Measurements from ENCODE around the gene SMIM23.
"Not testable (repeated sequence)": the region's sequence is repeated elsewhere in the genome, so short reads cannot be mapped to it uniquely, and the experiment has no call there.

Gene SMIM23

DNA sequence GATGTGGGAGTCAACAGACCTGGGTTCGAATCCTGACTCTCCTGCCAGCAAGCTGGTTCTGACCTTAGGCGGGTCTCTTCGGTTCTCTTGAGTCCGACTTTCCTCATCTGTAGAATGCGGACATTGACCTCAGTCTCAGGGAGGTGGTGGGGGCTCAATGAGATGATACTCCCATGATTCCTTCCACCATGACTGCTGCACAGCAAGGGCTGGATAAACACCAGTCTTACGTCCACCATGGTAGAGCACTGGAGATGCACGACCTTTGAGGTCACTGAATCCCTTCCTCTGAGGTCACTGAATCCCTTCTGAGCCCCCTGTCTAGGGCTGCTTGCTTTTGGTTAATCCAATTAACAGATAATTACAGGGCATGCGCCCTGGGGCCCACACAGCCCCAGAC is 12.5 kb upstream of the SMIM23 start:
- DNase-seq = no peak

- DNase-seq = no peak
Measured at GRCh38 chr5:171774418-171774817, 11.2 kb upstream of the SMIM23 start.

GRCh38 chr5:171776213-171776612 is 9.4 kb upstream of the SMIM23 start:
- no peak for DNase-seq

- no peak for DNase-seq
Measured at GRCh38 chr5:171776770-171777759, 8.6 kb upstream of the SMIM23 start.

- not testable (repeated sequence) for DNase-seq
Measured at GRCh38 chr5:171781744-171782143, 3.9 kb upstream of the SMIM23 start.

DNA sequence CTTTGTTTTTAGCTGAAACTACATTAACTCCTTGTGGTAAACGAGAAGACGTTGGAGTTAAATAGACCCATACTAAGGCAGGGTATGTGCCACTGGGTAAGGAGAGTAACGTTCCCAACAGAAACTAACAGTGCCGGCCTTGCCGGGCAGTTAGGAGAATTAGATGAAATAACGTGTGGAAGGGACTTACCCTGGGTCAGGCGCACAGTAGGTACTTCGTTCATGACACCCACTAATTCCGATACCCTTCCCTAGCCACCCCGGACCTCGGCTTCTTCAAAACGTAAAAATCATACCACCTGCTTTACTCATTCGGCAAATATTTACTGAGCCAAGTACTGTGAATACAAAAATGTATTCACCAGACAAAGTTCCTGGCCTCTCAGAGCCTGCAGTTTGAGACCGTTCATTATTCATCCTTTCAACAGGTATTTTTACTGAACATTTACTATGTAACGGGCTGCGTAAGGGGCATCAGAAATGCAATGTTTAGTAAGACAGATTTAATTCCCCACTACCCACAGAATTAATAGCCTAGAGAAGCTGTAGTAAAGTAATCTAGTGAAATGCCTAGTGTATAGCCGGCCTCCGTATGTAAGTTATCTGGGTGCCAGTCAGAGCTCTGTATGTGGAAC is 3.2 kb upstream of the SMIM23 start:
- DNase-seq = no peak

- no peak for DNase-seq
Measured at GRCh38 chr5:171783051-171783450, 2.6 kb upstream of the SMIM23 start.

GRCh38 chr5:171789353-171789752 is 3.7 kb downstream of the SMIM23 start:
- no peak for DNase-seq

DNA sequence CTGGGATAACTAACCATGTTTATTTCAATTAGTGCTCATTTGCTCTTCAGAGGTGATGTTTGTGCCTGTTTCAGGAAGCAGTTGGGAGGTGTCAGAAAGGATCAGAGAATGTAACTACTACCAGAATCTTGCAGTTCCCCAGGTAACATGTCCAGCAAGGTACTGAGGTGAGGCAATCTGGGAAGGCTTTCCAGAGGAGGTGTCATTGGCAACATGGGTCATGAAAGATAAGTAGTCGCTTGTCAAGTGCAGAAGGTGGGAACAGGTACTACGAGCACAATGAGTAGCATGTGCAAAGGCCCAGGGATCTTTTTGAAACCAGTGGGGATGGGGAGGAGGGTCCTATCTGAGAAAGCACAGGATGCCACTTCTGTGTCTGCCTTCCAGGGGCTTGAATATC is 4.8 kb downstream of the SMIM23 start:
- no peak for DNase-seq

GRCh38 chr5:171794470-171794960 is 8.9 kb downstream of the SMIM23 start:
- DNase-seq = no peak

DNA sequence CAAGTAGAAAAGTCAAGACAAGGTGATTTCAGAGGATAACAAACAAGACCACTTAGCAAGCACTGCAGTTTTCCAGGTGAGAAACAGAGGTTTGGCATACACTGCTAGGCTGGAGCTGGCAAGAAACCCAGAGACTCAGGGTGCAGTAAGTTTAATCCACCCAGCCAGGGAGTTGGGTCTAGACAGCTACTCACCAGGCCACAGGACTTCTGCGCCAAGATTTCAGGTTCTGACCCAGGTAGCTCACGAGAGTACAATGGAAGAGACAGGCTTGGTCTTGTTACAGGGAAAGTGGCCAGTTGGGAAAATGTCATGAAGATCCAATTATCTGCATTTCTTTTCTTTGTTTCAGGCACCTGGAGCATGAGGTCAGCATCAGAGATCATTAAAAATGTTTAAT is 9.8 kb downstream of the SMIM23 start:
- no peak for DNase-seq

DNA sequence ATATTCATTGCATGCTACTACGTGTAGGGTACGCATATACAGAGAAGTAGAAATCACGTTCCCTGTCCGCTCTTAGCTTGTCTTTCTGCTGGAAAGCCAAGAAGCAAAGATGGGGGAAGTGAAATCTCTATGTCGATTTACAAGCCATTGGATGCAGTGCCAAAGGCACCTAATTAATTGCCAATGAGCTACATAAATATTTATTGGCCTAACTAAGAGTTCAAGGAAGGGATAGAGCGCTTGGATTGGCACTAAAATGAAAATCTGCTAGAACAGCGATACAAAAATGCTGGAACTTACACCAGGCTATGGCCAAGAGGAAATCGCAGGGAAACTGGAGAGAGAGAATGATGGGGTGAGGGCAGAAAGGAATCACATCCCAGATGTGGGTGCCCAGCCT is 10.8 kb downstream of the SMIM23 start:
- DNase-seq = no peak

- no peak for DNase-seq
Measured at GRCh38 chr5:171797543-171797942, 11.9 kb downstream of the SMIM23 start.

DNA sequence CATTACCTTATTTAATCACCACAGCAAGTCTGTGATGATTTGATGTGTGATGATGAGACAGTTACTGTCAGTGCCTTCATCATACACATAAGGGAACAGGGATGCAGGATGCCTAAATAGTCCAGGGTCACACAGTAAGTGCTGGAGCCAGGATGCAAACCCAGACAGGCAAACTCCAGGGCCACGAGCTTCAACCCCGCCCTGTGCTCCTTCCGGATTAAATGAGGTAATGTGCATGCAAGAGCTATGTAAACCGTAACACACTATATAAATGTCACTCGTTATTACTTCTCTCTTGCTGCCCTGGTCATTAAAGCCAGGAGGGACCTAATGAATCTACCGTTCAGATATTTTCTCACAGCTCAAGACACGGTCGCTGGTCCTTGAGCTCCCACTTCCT is 12.8 kb downstream of the SMIM23 start:
- DNase-seq = no peak

GRCh38 chr5:171801839-171802238 is 16.2 kb downstream of the SMIM23 start:
- no peak for DNase-seq

GRCh38 chr5:171805746-171806145 is 20.1 kb downstream of the SMIM23 start:
- DNase-seq = no peak

DNA sequence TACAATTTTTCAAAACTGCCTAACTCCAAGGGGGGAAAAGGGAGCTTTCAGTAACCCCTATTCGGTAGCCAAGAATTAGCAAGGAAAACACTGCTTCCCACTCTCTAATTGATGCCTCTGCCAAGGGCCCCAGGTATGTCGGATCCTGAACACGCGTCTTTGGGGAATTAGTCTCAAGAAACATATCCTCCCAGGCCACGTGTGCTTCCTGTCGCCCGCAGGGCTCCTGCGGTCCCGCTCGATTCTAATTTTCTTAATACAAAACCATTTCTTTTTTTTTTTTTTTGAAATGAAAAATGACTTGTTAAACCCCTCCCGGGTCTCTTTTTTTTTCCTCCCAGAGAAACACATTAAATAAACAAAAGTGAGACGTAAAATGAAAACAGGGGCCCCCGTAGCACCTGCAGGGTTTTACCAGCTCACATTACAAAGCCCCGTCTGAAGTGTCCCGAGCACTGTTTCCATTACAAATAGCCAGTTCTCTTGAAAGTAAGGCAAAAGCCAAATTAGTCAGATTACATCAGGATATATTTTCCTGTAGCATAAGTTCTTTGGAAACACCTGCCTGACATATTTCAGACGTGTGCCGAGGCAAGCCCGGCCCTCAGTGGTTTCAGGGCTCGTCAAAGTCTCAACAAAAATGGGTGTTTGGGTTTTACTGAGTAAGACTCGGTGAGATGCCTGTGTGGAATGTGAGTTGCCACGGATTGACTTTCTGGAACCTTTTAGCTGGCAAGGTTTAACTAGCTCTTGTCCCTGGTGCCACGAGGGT is 21.5 kb downstream of the SMIM23 start:
- no peak for DNase-seq

- DNase-seq = no peak
Measured at GRCh38 chr5:171808453-171808852, 22.8 kb downstream of the SMIM23 start.

DNA sequence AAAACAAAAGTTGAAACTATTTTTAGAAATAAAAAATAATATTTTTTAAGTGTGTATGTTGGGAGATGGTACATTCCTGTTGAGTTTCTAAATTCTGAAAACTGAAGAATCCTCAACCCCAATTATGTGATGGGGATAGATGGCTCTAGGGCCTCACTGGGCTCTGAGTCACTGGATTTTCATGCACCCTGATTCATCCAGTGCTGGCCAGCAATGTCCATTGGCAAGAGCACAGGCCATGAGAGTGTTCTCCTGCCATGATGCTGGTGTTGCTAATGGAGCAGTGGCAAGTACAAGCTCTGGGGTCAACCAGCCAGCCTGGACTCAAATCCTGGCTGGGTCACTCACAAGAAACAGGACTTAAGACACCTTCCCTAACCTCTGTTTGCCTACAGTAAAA is 23.3 kb downstream of the SMIM23 start:
- DNase-seq = no peak

DNA sequence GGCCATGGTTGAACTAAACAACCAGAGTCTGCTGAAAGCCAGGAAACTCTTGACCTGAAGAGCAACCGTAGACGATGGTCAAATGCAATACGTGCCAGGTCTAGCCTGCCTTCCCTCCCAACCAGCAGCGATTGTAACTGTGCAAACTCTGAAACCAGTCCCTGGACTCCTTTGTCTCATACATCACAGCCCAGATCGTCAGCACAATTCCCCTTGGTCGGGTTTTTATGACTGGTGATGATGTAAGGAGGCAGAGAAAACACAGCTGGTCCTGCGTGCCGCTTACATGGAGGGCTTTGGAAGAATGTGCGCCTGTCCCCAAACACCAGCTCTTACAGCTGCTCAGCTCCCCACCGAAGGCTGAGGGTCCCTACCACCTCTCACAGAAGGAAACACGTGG is 24.6 kb downstream of the SMIM23 start:
- no peak for DNase-seq

DNA sequence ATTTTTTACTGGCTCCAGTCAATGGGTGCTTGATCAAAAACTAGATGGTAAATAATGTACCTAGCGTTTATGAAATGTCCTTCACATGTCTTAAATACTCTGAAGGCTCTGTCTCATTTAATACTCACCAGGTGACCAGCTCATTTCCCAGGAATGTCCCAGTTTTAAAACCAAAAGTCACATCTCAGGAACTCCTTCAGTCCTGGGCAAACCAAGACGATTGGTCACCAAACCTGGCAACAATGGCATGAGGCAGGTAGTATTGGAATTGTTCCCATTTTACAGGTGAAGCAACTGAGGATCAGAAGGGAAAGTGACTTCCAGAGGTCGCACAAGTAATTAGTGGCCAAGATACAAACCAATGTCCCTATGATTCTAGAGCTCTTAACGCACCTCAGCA is 27.7 kb downstream of the SMIM23 start:
- DNase-seq = no peak

Measured in hypothalamus (tissue), 51 donors.